SK-MEL-5 (cell line): ENCODE measurements around the gene TENT5A. TPM values are rescaled to one million over a fixed set of nuclear protein-coding genes. Genes with fewer than 3 reads are reported as not detected.
"Not testable (repeated sequence)": the region's sequence is repeated elsewhere in the genome, so short reads cannot be mapped to it uniquely, and the experiment has no call there.

Experiments used
- DNase-seq: peaks from one replicate; pipeline ENCODE4 v3.0.0-alpha.2; 2016; ENCODE audit warnings: low read depth, low spot score
- in situ Hi-C: cut with HindIII; loops from 2 replicates; pipeline ENCODE4 v1.10.0; 2016; ENCODE audit warnings: low sequenced_read_pairs, high pct_unique_total_duplicates, low pct_unique_long_range_greater_than_20kb
- total RNA-seq: library from RNA; depleted of rRNA; stranded (reverse); fragments of >200 nt; shearing (Covaris generic); gene quantifications from 2 replicates; pipeline ENCODE4 v1.2.3, GENCODE V29; 2014

TENT5A gene
- total RNA-seq, 1 experiment from 2014 or later = 38.8 TPM

- in situ Hi-C loops = no loop called here
- DNase-seq = no peak
Measured at GRCh38 chr6:81758221-81758620, 5.7 kb upstream of the TENT5A start.

DNA sequence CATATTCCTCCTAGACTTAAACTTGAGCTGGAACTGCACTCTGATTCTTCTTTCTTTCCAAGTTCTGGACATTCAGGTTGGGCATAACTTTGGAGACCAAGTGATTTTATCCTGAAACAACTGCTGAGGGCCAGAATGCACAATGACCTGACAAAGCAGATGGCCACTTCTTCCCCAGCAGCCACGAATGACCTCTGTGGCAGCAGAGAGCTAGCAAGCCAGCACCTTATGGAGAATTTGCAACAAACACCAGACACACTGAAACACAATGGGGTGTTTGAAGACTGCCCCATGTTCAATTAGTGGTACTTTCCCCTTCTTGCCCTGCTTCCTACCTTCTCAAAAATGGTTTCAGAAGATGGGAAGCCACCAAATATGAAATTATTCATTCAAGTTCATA is 4.2 kb upstream of the TENT5A start:
- in situ Hi-C loops = no loop called here
- DNase-seq = no peak

DNA sequence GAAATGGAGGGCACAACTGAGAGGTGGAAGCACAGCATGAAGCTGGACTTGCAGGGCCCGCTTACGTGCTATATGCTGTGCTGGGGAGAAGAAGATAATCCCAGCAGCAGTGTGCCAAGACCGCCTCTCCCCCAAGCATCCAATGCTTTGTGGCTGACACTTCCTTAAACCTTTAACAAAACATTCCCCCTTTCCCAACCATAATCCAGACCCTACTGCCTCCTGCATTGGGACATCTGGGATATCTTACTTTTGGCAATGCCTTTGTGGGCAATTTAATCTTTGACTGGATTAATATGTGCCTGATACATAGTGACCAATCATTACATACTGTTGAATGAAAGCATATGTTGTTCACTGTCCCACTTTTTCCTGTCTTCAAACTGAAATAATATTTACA is 3.1 kb upstream of the TENT5A start:
- DNase-seq = no peak
- in situ Hi-C loops = no loop called here

DNA sequence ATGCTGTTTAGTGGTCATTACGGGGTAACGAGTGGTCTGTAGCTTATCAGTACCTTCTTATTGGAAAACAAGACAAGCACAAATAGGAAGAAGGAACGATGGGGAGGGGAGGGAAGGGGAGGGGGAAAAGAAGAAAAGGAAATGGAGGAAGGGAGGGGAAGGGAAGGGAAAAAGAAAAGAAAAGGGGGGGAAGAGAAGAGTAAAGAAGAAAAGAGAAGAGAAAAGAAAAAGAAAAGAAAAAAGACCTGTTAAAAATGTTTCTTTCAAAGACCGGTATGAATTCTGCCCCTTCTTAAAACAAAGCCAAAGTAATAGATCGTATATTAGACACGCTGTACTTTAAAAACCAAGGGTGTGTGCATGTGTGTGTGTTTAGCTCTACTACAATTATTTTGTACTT is 2.4 kb upstream of the TENT5A start:
- DNase-seq = no peak
- in situ Hi-C loops = no loop called here

DNA sequence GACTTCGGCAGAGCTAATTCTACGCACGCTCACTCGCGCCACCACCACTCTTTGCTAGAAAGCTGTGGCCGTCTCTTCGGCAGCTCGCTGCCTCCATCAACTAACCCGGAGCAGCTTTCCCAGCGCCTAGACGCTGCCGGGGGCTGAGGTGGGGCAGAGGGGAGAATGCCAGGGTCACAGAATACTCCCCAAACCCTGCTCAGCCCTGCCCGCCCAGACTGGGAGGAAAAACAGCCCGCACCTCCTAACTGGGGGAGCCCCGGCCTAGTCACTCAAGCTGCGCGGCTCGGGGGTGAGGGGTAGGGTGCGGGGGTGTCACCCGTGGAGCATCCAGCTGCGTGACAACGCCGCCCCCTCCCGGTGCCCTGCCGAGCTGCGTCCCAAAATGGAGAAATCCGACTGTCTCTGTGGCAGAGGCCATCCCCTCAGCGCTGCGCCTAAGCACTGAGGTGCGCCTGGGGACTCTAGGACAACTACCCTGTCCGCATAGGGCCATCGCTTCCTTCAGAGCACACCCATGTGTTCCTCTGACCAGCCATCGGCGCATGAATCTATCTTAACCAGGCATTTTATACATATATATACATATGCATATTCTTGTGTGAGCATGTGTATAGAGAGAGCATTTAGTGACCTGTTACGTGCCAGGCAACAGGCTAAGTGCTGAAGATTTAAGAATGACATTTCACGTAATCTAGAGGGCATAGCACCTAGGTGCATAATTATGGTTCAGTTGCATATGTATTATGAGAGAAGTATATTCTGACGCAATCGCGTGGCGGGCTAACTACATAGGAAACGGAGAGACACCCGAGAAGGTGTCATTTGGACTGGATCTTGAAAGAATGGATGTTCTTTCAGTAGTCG is 1.5 kb upstream of the TENT5A start:
- peak; percentile 60 for DNase-seq
- in situ Hi-C loops = no loop called here

DNA sequence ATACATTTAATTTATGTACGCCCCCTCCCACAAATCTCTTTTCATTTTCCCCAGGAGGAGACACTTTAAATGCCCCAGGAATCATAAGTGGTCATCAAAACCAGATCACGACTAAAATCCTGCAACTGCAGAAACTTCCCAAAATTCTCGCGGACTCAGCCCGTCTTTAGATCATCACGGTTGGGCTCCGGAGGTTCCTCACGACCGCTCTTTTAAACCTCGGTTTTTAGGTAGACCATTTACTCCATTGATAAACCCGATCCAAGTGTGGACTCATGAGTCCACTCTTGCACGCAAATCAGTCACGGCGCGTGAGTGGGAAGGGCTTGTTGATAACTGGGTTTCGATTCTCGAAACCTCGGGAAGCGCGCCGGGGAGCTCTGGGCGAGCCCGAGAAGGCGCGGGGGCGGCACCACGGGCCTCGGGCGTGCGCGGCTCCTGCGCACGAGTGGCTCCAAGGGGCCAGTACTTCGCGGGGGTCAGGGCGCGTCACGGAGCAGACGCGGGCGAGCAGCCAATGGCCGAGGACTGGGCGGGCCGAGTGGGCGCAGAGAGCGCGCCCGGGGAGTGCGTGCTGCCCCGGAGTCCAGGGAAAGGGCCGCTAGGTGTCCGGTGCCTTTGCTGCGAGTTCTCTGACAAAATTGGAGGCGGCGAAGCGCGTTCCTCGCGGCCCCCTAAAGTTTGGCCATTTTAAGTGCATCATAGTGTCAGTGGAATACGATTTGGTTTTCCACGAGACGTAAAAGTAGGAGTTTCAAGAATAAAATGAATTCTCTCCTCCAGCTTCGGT is 635 bp upstream of the TENT5A start:
- in situ Hi-C loops = no loop called here
- peak; percentile 87 for DNase-seq

DNA sequence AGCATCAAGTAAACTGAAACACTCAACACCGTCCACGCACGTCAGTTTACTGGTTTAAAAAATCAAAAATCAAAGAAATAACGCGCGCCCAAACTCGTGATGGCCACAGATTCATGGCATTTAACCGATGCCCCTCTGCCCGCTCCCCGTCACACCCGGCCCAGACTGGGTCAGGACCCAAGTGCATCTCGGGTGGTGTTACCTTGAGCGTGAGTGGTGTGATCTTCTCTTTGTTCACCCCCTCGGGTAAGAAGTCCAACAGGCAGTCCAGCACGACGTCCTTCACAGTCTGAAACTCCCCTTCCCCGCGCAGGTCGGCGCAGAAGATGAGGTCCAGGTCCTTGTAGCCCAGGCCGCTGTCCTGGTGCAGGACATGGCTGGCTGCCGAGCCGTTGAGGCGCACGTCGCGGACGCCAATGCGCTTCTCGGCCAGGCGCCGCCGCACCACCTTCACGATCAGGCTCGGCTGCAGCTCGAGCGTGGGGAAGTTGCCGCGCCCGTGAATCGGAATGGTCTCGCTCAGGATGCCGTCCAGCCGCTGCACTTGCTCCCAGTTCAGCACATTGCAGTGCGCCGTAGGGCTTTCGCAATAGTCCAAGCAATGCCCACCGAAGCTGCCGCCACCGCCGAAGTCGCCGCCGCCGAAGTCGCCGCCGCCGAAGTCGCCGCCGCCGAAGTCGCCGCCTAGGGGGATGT is 945 bp downstream of the TENT5A start:
- peak; percentile 31 for DNase-seq
- in situ Hi-C loops = no loop called here

GRCh38 chr6:81750681-81751387 is 1.6 kb downstream of the TENT5A start:
- DNase-seq = no peak
- in situ Hi-C loops = no loop called here

- in situ Hi-C loops = no loop called here
- no peak for DNase-seq
Measured at GRCh38 chr6:81750200-81750599, 2.3 kb downstream of the TENT5A start.

DNA sequence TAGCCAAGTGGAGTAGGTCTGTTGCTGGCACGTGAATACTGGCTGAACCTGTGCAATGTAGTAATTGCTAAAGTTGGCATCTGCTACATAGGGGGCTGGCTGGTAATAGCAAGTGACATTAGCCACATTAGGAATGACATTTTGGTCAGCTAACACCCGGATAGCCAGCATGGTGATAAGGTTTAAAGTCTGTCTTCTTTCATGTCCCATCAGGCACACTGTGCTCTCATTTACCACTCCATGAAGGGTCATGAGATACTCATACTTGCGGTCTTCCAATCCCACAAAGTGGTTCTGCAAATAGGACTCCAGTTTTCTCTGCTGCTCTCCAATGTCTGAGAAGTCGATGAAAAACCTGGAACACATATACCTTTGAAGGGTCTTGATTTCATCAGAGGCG is 2.8 kb downstream of the TENT5A start:
- DNase-seq = no peak
- in situ Hi-C loops = no loop called here

DNA sequence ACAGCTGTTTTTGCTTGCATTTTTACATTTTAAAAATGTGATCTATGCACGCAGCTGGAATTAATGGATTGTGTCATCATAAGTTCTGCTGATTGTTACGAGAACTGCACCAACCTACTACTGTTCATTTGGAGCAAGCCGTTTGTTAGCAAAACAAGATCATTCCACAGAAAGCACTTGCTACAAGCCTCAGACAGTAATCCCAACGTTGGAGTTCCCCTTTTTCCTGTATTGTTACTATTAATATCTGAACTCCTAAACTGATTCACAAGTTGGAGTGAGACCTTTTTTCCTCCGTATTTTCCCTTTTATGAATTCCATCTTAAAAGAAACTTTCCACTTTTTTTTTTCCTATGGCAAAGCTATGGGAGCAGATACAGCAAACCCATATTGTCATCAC is 3.5 kb downstream of the TENT5A start:
- DNase-seq = no peak
- in situ Hi-C loops = no loop called here

GRCh38 chr6:81747327-81747726 is 5.2 kb downstream of the TENT5A start:
- DNase-seq = no peak
- in situ Hi-C loops = no loop called here

- in situ Hi-C loops = no loop called here
- DNase-seq = no peak
Measured at GRCh38 chr6:81744131-81744530, 8.3 kb downstream of the TENT5A start.

- no peak for DNase-seq
- in situ Hi-C loops = no loop called here
Measured at GRCh38 chr6:81743649-81744048, 8.8 kb downstream of the TENT5A start.

DNA sequence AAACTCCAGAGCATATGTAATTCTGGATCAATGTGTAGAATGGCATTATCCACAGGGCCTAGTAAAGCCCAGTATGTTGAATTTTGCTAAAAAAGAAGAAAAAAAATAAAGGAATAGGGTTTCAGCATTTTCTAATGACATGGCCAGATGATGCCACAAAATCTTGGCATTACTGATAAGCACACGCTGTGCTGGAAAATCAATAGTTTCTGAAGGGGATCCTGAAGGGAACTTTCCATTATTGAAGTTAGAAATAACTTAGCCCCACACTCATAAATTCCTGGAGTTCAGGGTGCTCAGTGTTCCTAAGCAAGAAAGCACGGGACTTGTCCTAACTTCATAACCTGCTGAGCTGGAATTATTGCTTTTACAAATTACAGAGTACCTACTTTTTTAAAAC is 10.8 kb downstream of the TENT5A start:
- no peak for DNase-seq
- in situ Hi-C loops = no loop called here

DNA sequence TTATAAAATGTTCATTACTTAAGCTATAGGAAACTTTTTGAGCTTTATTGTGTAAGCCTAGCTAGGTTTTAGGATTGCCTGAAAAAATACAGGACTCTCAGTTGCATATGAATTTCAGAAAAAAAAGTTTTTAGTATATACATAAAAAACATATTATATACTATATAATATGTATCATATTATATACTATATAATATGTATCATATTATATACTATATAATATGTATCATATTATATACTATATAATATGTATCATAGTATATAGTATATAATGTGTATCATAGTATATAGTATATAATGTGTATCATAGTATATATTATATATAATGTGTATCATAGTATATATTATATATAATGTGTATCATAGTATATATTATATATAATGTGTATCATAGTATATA is 11.9 kb downstream of the TENT5A start:
- DNase-seq, in situ Hi-C loops: not testable (repeated sequence)

- no peak for DNase-seq
- in situ Hi-C loops = no loop called here
Measured at GRCh38 chr6:81739230-81740195, 13.0 kb downstream of the TENT5A start.
